CD8-positive, alpha-beta memory T cell (primary cell): ENCODE data around the gene SNAPC2. TPM values are rescaled to one million over a fixed set of nuclear protein-coding genes. Genes with fewer than 3 reads are reported as not detected.
"Not testable (repeated sequence)": the region's sequence is repeated elsewhere in the genome, so short reads cannot be mapped to it uniquely, and the experiment has no call there.

ENCODE experiments used
- CTCF ChIA-PET: fragments of 350-600 bp; sonication (Branson Sonifier 250); formaldehyde crosslinking; loops from one replicate; lab custom pipeline; 2021; ENCODE audit warnings: antibody characterized with exemption; lab: Charles Lee
- POLR2A ChIA-PET: fragments of 350-600 bp; sonication (Branson Sonifier 250); formaldehyde crosslinking; loops from one replicate; lab custom pipeline; 2021; ENCODE audit warnings: antibody characterized with exemption; lab: Charles Lee
- DNase-seq, 5 donors: peaks; one replicate each; pipeline versions ENCODE4 v3.0.0 to v3.0.0-alpha.2; 2020 to 2022; ENCODE audit warnings: mixed read lengths in 1 of 5
- H3K27ac ChIP-seq: one replicate; pipeline ENCODE4 v1.7.0; 2013; ENCODE audit warnings: low read depth, mild to moderate bottlenecking, low read length, moderate library complexity
- H3K27me3 ChIP-seq: 2 replicates; pipeline ENCODE4 v1.7.0; 2013; ENCODE audit warnings: low read length, mild to moderate bottlenecking; ENCODE audit not compliant: insufficient read depth, poor library complexity, severe bottlenecking
- H3K36me3 ChIP-seq: 2 replicates; pipeline ENCODE4 v1.7.0; 2013; ENCODE audit warnings: mild to moderate bottlenecking, low read length, moderate library complexity; ENCODE audit not compliant: insufficient read depth
- H3K4me1 ChIP-seq: 2 replicates; pipeline ENCODE4 v1.7.0; 2013; ENCODE audit warnings: mild to moderate bottlenecking, low read length, moderate library complexity; ENCODE audit not compliant: insufficient read depth
- H3K4me3 ChIP-seq: 2 replicates; pipeline ENCODE4 v1.7.0; 2013; ENCODE audit warnings: mild to moderate bottlenecking, low read length
- H3K9me3 ChIP-seq: 2 replicates; pipeline ENCODE4 v1.7.0; 2013; ENCODE audit warnings: mild to moderate bottlenecking, low read length
- H3K27ac Mint-ChIP-seq, 8 donors: one replicate each; pipeline ENCODE4 v1.8.0; 2020 to 2021; ENCODE audit warnings: mixed read lengths in 8 of 8, mild to moderate bottlenecking in 6 of 8, inconsistent platforms in 3 of 8, moderate library complexity in 3 of 8
- H3K27me3 Mint-ChIP-seq, 2 donors: one replicate each; pipeline ENCODE4 v1.8.0; 2020 to 2021; ENCODE audit warnings: mixed read lengths in 2 of 2, mild to moderate bottlenecking in 1 of 2, moderate library complexity in 1 of 2
- H3K36me3 Mint-ChIP-seq, 3 donors: one replicate each; pipeline ENCODE4 v1.8.0; 2020 to 2021; ENCODE audit warnings: mixed read lengths in 3 of 3, inconsistent platforms in 1 of 3, mild to moderate bottlenecking in 1 of 3
- H3K4me1 Mint-ChIP-seq, 3 donors: one replicate each; pipeline ENCODE4 v1.8.0; 2020 to 2021; ENCODE audit warnings: mixed read lengths in 3 of 3, inconsistent platforms in 1 of 3, mild to moderate bottlenecking in 1 of 3
- H3K4me3 Mint-ChIP-seq, 7 donors: one replicate each; pipeline ENCODE4 v1.8.0; 2020 to 2021; ENCODE audit warnings: mixed read lengths in 7 of 7, mild to moderate bottlenecking in 6 of 7, moderate library complexity in 4 of 7, inconsistent platforms in 2 of 7
- H3K9me3 Mint-ChIP-seq, 5 donors: one replicate each; pipeline ENCODE4 v1.8.0; 2020 to 2022; ENCODE audit warnings: mixed read lengths in 5 of 5, mild to moderate bottlenecking in 3 of 5, moderate library complexity in 2 of 5, inconsistent platforms in 1 of 5
- polyA plus RNA-seq: library from polyadenylated mRNA; unstranded; fragments of 300-500 nt; fragmentation: Illumina TruSeq; gene quantifications from one replicate; pipeline ENCODE4 v1.2.3, GENCODE V29; 2021
- total RNA-seq, 2 experiments: library from RNA; stranded (reverse); gene quantifications; one replicate each; pipeline ENCODE4 v1.2.3, GENCODE V29; 2021

SNAPC2 gene
- total and polyA plus RNA-seq, 3 experiments from 2014 or later = 17.4 to 21.9 (median 18.2) TPM

- ChIA-PET POLR2A (interaction anchor here (0.9 to 3.0 kb wide), 2 partner anchors 13 to 53 kb away, joined by 3 to 11 read pairs; partner anchors contain the start of gene MAP2K7), CTCF (interaction anchor here (1.2 to 8.3 kb wide), 4 partner anchors 12 to 236 kb away, joined by 3 to 41 read pairs (median 20); partner anchors contain the start of genes MAP2K7, TIMM44 and TRAPPC5)
- Histone ChIP-seq H3K4me1 (peaks cover 29% of the 10 kb centered on the region), H3K9me3 (no peaks in the 10 kb centered on the region), H3K27ac (no peak overlapping the region), H3K36me3 (no peaks in the 10 kb centered on the region), H3K27me3 (peaks cover 18% of the 10 kb centered on the region), H3K4me3 (no peak overlapping the region)
- Mint-ChIP-seq H3K36me3 (peaks cover 3 to 17% (median 8%) of the 10 kb centered on the region in 3 donors), H3K4me3 (peak overlapping the region; percentile 37 to 91 (median 81)), H3K27me3 (peaks cover 29% of the 10 kb centered on the region in 2 donors), H3K9me3 (no peaks in the 10 kb centered on the region), H3K4me1 (peaks cover 24 to 44% (median 26%) of the 10 kb centered on the region in 3 donors), H3K27ac (peak overlapping the region in 3 of 8 donors; percentile 27 to 71 (median 47))
- DNase-seq = peak; percentile 46 to 73 (median 58)
Observed at GRCh38 chr19:7916103-7916954, 3.8 kb upstream of the SNAPC2 start.

- H3K27me3 Mint-ChIP-seq = peaks cover 29% of the 10 kb centered on the region in 2 donors
- Histone ChIP-seq H3K27me3 (peaks cover 18% of the 10 kb centered on the region), H3K4me3 (peak overlapping the region; percentile 22), H3K36me3 (no peaks in the 10 kb centered on the region), H3K4me1 (peaks cover 35% of the 10 kb centered on the region), H3K27ac (no peak overlapping the region), H3K9me3 (no peaks in the 10 kb centered on the region)
- no peak for DNase-seq
- H3K36me3 Mint-ChIP-seq = peaks cover 3 to 14% (median 5%) of the 10 kb centered on the region in 3 donors
- H3K9me3 Mint-ChIP-seq = no peaks in the 10 kb centered on the region
- ChIA-PET CTCF (interaction anchor here (1.6 to 8.3 kb wide), 4 partner anchors 9 to 236 kb away, joined by 3 to 41 read pairs (median 22); partner anchors contain the start of genes TIMM44 and TRAPPC5), POLR2A (interaction anchor here (1.5 to 3.0 kb wide), 2 partner anchors 13 to 89 kb away, joined by 5 to 11 read pairs; partner anchors contain the start of genes ELAVL1 and MAP2K7)
- peaks cover 26 to 49% (median 27%) of the 10 kb centered on the region in 3 donors for H3K4me1 Mint-ChIP-seq
- peak overlapping the region; percentile 77 to 91 (median 81) for H3K4me3 Mint-ChIP-seq
- H3K27ac Mint-ChIP-seq = peak overlapping the region in 6 of 8 donors; percentile 36 to 81 (median 70)
Observed at GRCh38 chr19:7916955-7917266, 3.2 kb upstream of the SNAPC2 start.

- ChIA-PET POLR2A (interaction anchor here (0.6 to 3.0 kb wide), 5 partner anchors 8 to 88 kb away, joined by 3 to 11 read pairs (median 4); partner anchors contain the start of genes ELAVL1 and MAP2K7), CTCF (interaction anchor here (1.0 to 8.3 kb wide), 7 partner anchors 9 to 237 kb away, joined by 3 to 41 read pairs (median 4); partner anchors contain the start of genes MAP2K7, TIMM44 and TRAPPC5)
- Mint-ChIP-seq H3K9me3 (no peaks in the 10 kb centered on the region), H3K4me1 (peaks cover 26 to 54% (median 28%) of the 10 kb centered on the region in 3 donors), H3K36me3 (peaks cover 3 to 16% (median 3%) of the 10 kb centered on the region in 3 donors), H3K4me3 (peak overlapping the region; percentile 77 to 91 (median 81)), H3K27ac (peak overlapping the region in 7 of 8 donors; percentile 36 to 94 (median 73)), H3K27me3 (peaks cover 29% of the 10 kb centered on the region in 2 donors)
- Histone ChIP-seq H3K27me3 (peaks cover 18% of the 10 kb centered on the region), H3K9me3 (no peaks in the 10 kb centered on the region), H3K4me3 (peak overlapping the region; percentile 22), H3K27ac (no peak overlapping the region), H3K4me1 (peaks cover 37% of the 10 kb centered on the region), H3K36me3 (no peaks in the 10 kb centered on the region)
- peak; percentile 43 to 72 (median 48) for DNase-seq
Observed at GRCh38 chr19:7917267-7918061, 2.7 kb upstream of the SNAPC2 start.

- not testable (repeated sequence) for H3K27ac ChIP-seq, H3K4me3 ChIP-seq, H3K36me3 ChIP-seq, H3K9me3 ChIP-seq, DNase-seq, H3K9me3 Mint-ChIP-seq
- H3K4me1 ChIP-seq = peaks cover 37% of the 10 kb centered on the region
- CTCF ChIA-PET = interaction anchor here (0.6 to 8.3 kb wide), 7 partner anchors 10 to 419 kb away, joined by 3 to 41 read pairs (median 4); partner anchors contain the start of genes MAP2K7 and TIMM44
- H3K4me3 Mint-ChIP-seq = peak overlapping the region; percentile 44 to 85 (median 71)
- H3K27me3 ChIP-seq = peaks cover 18% of the 10 kb centered on the region
- peaks cover 29% of the 10 kb centered on the region in 2 donors for H3K27me3 Mint-ChIP-seq
- H3K4me1 Mint-ChIP-seq = peaks cover 26 to 55% (median 30%) of the 10 kb centered on the region in 3 donors
- peak overlapping the region in 7 of 8 donors; percentile 17 to 94 (median 54) for H3K27ac Mint-ChIP-seq
- POLR2A ChIA-PET = interaction anchor here (0.6 to 3.0 kb wide), 5 partner anchors 9 to 87 kb away, joined by 3 to 11 read pairs (median 4); partner anchors contain the start of genes ELAVL1 and MAP2K7
- peaks cover 0 to 15% (median 0%) of the 10 kb centered on the region in 3 donors for H3K36me3 Mint-ChIP-seq
Observed at GRCh38 chr19:7918062-7918614, 2.0 kb upstream of the SNAPC2 start.

GRCh38 chr19:7918615-7919421 is 1.3 kb upstream of the SNAPC2 start:
- Mint-ChIP-seq H3K27me3 (peaks cover 29% of the 10 kb centered on the region in 2 donors), H3K27ac (peak overlapping the region in 3 of 8 donors; percentile 17 to 94 (median 75)), H3K4me1 (peaks cover 26 to 58% (median 30%) of the 10 kb centered on the region in 3 donors), H3K36me3 (peaks cover 0 to 13% (median 0%) of the 10 kb centered on the region in 3 donors), H3K9me3 (no peaks in the 10 kb centered on the region), H3K4me3 (peak overlapping the region in 6 of 7 donors; percentile 19 to 86 (median 80))
- POLR2A ChIA-PET = interaction anchor here (0.6 to 3.0 kb wide), 8 partner anchors 10 to 574 kb away, joined by 3 to 42 read pairs (median 6); partner anchors contain the start of genes ELAVL1, MAP2K7 and TIMM44
- H3K36me3 ChIP-seq = no peaks in the 10 kb centered on the region
- DNase-seq = no peak
- no peaks in the 10 kb centered on the region for H3K9me3 ChIP-seq
- no peak overlapping the region for H3K4me3 ChIP-seq
- H3K27ac ChIP-seq = peak overlapping the region; percentile 20
- peaks cover 37% of the 10 kb centered on the region for H3K4me1 ChIP-seq
- CTCF ChIA-PET = interaction anchor here (0.6 to 8.3 kb wide), 7 partner anchors 11 to 418 kb away, joined by 3 to 41 read pairs (median 4); partner anchors contain the start of genes MAP2K7 and TIMM44
- peaks cover 18% of the 10 kb centered on the region for H3K27me3 ChIP-seq

- Mint-ChIP-seq H3K4me3 (peak overlapping the region; percentile 84 to 95 (median 86)), H3K9me3 (no peaks in the 10 kb centered on the region), H3K27ac (peak overlapping the region; percentile 85 to 97 (median 92)), H3K4me1 (peaks cover 26 to 61% (median 30%) of the 10 kb centered on the region in 3 donors), H3K36me3 (peaks cover 0 to 13% (median 0%) of the 10 kb centered on the region in 3 donors), H3K27me3 (peaks cover 20 to 24% of the 10 kb centered on the region in 2 donors)
- Histone ChIP-seq H3K4me3 (peak overlapping the region; percentile 81), H3K36me3 (no peaks in the 10 kb centered on the region), H3K9me3 (no peaks in the 10 kb centered on the region), H3K4me1 (peaks cover 40% of the 10 kb centered on the region), H3K27ac (peak overlapping the region; percentile 68), H3K27me3 (peaks cover 14% of the 10 kb centered on the region)
- peak; percentile 95 to 100 (median 99) for DNase-seq
- ChIA-PET CTCF (interaction anchor here (1.1 to 8.3 kb wide), 11 partner anchors 9 to 1149 kb away, joined by 3 to 41 read pairs (median 3); partner anchors contain the start of genes MAP2K7 and TIMM44), POLR2A (interaction anchor here (0.7 to 3.0 kb wide), 9 partner anchors 8 to 291 kb away, joined by 3 to 42 read pairs (median 5); partner anchors contain the start of genes MAP2K7, PET100 and TIMM44)
Observed at GRCh38 chr19:7920519-7921301, 572 bp downstream of the SNAPC2 start.
